WTC11 (cell line): ENCODE measurements around the gene TMEM88.

Experiments used
- ATF1 ChIP-seq: sonication (generic); formaldehyde crosslinking; IDR thresholded peaks from 2 replicates; pipeline ENCODE4 v1.8.1; 2023; ENCODE audit warnings: mild to moderate bottlenecking, moderate library complexity, missing genetic modification reagents
- GABPB1 ChIP-seq: sonication (generic); formaldehyde crosslinking; IDR thresholded peaks from 2 replicates; pipeline ENCODE4 v1.8.1; 2023; ENCODE audit warnings: mild to moderate bottlenecking, missing genetic modification reagents
- NFATC4 ChIP-seq: fragments of 250-450 bp; sonication (Bioruptor Pico); IDR thresholded peaks from 2 replicates; pipeline ENCODE4 v1.9.0; 2021; ENCODE audit warnings: mild to moderate bottlenecking
- RORB ChIP-seq: fragments of 250-450 bp; sonication (Bioruptor Pico); IDR thresholded peaks from 2 replicates; pipeline ENCODE4 v1.9.0; 2021; ENCODE audit warnings: mild to moderate bottlenecking
- TEAD4 ChIP-seq: sonication (generic); formaldehyde crosslinking; IDR thresholded peaks from 2 replicates; pipeline ENCODE4 v1.8.0; 2022; ENCODE audit warnings: mild to moderate bottlenecking, missing genetic modification reagents
- ZMAT4 ChIP-seq: fragments of 250-450 bp; sonication (Bioruptor Pico); IDR thresholded peaks from 2 replicates; pipeline ENCODE4 v1.9.0; 2021; ENCODE audit warnings: mild to moderate bottlenecking
- ZNF263 ChIP-seq: sonication (generic); formaldehyde crosslinking; IDR thresholded peaks from 2 replicates; pipeline ENCODE4 v1.8.1; 2022; ENCODE audit warnings: low read depth, mild to moderate bottlenecking, moderate library complexity, missing genetic modification reagents
- TF ChIP-seq, protein P1 (sequence below): fragments of 250-450 bp; sonication (Bioruptor Pico); IDR thresholded peaks from 2 replicates; pipeline ENCODE4 v1.9.0; 2021; ENCODE audit warnings: moderate library complexity, mild to moderate bottlenecking, inconsistent platforms, borderline replicate concordance
- TF ChIP-seq, protein P2 (sequence below): fragments of 200-600 bp; IDR thresholded peaks from 2 replicates; pipeline ENCODE4 v1.8.0; 2022; ENCODE audit warnings: antibody characterized with exemption
- TF ChIP-seq, protein P3 (sequence below): sonication (generic); formaldehyde crosslinking; conservative IDR thresholded peaks from 2 replicates; pipeline ENCODE4 v1.8.1; 2022; ENCODE audit warnings: mild to moderate bottlenecking, missing genetic modification reagents
- TF ChIP-seq, protein P4 (sequence below): sonication (generic); formaldehyde crosslinking; IDR thresholded peaks from 2 replicates; pipeline ENCODE4 v1.8.1; 2023; ENCODE audit warnings: mild to moderate bottlenecking, moderate library complexity, missing genetic modification reagents
- TF ChIP-seq, protein P5 (sequence below): sonication (generic); formaldehyde crosslinking; IDR thresholded peaks from 2 replicates; pipeline ENCODE4 v1.8.1; 2023; ENCODE audit warnings: mild to moderate bottlenecking, missing genetic modification reagents, moderate library complexity

DNA sequence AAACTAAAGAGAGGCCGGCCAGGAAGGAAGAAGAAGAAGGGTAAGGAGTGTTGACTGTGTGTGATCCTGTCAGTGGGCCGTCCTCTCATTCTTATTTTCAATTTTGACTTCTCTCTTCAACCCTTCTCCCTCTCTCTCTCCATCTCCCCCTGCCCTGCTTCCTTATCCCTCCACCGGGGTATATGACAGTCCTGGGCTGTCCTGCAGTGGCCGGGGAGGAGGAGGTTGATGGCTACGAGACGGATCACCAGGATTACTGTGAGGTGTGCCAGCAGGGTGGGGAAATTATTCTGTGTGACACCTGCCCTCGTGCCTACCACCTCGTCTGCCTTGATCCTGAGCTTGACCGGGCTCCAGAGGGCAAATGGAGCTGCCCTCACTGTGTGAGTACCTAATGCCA lies 39.4 kb downstream of the TMEM88 start:
- TF ChIP-seq NFATC4 (no peak), ZMAT4 (CRISPR knock-in tag) (no peak), TEAD4 (CRISPR knock-in tag) (no peak), GABPB1 (CRISPR knock-in tag) (no peak), RORB (no peak), ATF1 (CRISPR knock-in tag) (no peak), ZNF263 (CRISPR knock-in tag) (no peak)
- TF ChIP-seq, protein P1, sequence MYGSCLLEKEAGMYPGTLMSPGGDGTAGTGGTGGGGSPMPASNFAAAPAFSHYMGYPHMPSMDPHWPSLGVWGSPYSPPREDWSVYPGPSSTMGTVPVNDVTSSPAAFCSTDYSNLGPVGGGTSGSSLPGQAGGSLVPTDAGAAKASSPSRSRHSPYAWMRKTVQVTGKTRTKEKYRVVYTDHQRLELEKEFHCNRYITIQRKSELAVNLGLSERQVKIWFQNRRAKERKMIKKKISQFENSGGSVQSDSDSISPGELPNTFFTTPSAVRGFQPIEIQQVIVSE: no peak
- TF ChIP-seq, protein P2, sequence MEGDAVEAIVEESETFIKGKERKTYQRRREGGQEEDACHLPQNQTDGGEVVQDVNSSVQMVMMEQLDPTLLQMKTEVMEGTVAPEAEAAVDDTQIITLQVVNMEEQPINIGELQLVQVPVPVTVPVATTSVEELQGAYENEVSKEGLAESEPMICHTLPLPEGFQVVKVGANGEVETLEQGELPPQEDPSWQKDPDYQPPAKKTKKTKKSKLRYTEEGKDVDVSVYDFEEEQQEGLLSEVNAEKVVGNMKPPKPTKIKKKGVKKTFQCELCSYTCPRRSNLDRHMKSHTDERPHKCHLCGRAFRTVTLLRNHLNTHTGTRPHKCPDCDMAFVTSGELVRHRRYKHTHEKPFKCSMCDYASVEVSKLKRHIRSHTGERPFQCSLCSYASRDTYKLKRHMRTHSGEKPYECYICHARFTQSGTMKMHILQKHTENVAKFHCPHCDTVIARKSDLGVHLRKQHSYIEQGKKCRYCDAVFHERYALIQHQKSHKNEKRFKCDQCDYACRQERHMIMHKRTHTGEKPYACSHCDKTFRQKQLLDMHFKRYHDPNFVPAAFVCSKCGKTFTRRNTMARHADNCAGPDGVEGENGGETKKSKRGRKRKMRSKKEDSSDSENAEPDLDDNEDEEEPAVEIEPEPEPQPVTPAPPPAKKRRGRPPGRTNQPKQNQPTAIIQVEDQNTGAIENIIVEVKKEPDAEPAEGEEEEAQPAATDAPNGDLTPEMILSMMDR: no peak
- TF ChIP-seq, protein P3, sequence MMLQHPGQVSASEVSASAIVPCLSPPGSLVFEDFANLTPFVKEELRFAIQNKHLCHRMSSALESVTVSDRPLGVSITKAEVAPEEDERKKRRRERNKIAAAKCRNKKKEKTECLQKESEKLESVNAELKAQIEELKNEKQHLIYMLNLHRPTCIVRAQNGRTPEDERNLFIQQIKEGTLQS (CRISPR knock-in tag): no peak
- TF ChIP-seq, protein P4, sequence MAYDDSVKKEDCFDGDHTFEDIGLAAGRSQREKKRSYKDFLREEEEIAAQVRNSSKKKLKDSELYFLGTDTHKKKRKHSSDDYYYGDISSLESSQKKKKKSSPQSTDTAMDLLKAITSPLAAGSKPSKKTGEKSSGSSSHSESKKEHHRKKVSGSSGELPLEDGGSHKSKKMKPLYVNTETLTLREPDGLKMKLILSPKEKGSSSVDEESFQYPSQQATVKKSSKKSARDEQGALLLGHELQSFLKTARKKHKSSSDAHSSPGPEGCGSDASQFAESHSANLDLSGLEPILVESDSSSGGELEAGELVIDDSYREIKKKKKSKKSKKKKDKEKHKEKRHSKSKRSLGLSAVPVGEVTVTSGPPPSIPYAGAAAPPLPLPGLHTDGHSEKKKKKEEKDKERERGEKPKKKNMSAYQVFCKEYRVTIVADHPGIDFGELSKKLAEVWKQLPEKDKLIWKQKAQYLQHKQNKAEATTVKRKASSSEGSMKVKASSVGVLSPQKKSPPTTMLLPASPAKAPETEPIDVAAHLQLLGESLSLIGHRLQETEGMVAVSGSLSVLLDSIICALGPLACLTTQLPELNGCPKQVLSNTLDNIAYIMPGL (CRISPR knock-in tag): no peak
- TF ChIP-seq, protein P5, sequence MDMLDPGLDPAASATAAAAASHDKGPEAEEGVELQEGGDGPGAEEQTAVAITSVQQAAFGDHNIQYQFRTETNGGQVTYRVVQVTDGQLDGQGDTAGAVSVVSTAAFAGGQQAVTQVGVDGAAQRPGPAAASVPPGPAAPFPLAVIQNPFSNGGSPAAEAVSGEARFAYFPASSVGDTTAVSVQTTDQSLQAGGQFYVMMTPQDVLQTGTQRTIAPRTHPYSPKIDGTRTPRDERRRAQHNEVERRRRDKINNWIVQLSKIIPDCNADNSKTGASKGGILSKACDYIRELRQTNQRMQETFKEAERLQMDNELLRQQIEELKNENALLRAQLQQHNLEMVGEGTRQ: no peak
